Measurements from ENCODE around the gene SMPDL3B.

The SMPDL3B gene

DNA sequence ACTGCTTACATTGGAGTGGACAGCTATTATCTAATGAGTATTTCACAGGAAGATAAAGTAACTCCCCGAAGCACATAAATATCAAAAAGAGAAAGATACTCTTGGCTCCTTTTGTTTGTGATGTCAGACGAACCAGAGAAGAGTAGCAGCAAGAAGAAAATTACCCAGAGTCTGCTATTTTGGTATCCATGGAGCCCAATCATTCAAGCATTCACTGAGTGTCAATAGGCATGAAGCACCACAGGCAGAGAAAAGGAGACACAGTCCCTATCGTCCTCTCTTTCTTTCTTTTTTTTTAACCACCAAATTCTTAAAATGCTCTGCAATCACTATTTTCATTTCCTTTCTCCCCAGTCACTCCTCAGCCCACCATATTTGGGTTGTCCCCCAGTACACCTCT lies 40.3 kb upstream of the SMPDL3B start:
- Histone ChIP-seq H3K9ac (ENCODE audit: low read length) (no peak overlapping the region), H2BK120ac (ENCODE audit: insufficient read depth, low read length, poor library complexity) (no peak overlapping the region), H3K4me3 (ENCODE audit: low read depth, low read length) (no peak overlapping the region), H3K4ac (ENCODE audit: low read depth, low read length) (no peak overlapping the region), H3K9me3 (ENCODE audit: insufficient read depth, low read depth, low read length) (no peaks in the 10 kb centered on the region), H3K36me3 (ENCODE audit: control insufficient read depth in 1 of 2, insufficient read depth in 2 of 2, low read length in 2 of 2) (peaks cover 23 to 40% of the 10 kb centered on the region in 2 experiments), H3K14ac (ENCODE audit: low read length) (no peak overlapping the region), H4K12ac (ENCODE audit: low read depth, low read length) (no peak overlapping the region), H3K23ac (ENCODE audit: low read length) (no peak overlapping the region), H3K79me1 (ENCODE audit: low read length) (no peaks in the 10 kb centered on the region), H3K4me2 (ENCODE audit: low read length) (no peak overlapping the region), H2BK5ac (ENCODE audit: low read depth, low read length, poor library complexity) (no peak overlapping the region), H2BK12ac (ENCODE audit: low read length) (no peak overlapping the region), H3K4me1 (ENCODE audit: control insufficient read depth in 1 of 2, insufficient read depth in 2 of 2, low read length in 2 of 2) (no peaks in the 10 kb centered on the region), H2AK5ac (ENCODE audit: low read length) (no peak overlapping the region), H3K18ac (ENCODE audit: low read length) (no peak overlapping the region), H4K91ac (ENCODE audit: low read depth, low read length) (no peak overlapping the region), H4K8ac (ENCODE audit: low read depth, low read length) (no peak overlapping the region), H2AFZ (ENCODE audit: insufficient read depth, low read length, poor library complexity) (no peak overlapping the region), H3K79me2 (ENCODE audit: control insufficient read depth, insufficient read depth, low read length, poor library complexity) (no peaks in the 10 kb centered on the region), H3K27me3 (ENCODE audit: insufficient read depth, low read length) (no peaks in the 10 kb centered on the region), H3K27ac (ENCODE audit: low read depth, low read length) (no peak overlapping the region)
- WGBS (ENCODE audit: extremely low coverage, insufficient coverage, insufficient read length): no CpG with 5 or more reads among the region's 3 CpGs
- DNase-seq: no peak

DNA sequence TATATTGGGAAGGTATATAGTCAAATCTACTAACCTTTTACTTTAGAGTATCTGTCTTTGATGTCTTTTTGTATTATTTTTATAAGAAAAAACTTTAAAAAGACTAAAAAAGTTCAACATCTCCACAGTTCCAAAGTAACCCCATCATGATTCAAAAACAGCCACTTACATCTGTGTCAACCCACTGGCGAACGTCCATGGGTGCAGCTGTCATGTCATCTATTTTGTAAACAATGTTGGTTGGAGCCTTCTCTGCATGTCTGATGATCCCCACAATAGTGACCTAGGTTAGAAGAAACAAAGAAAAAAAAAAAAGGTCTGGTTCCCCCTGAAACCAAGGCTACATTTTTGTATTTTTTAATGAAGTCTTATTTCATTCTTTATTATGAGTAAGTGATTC lies 28.0 kb upstream of the SMPDL3B start:
- Histone ChIP-seq H3K4ac (ENCODE audit: low read depth, low read length) (no peak overlapping the region), H3K9me3 (ENCODE audit: insufficient read depth, low read depth, low read length) (no peaks in the 10 kb centered on the region), H3K9ac (ENCODE audit: low read length) (no peak overlapping the region), H2BK5ac (ENCODE audit: low read depth, low read length, poor library complexity) (no peak overlapping the region), H2BK12ac (ENCODE audit: low read length) (no peak overlapping the region), H4K8ac (ENCODE audit: low read depth, low read length) (no peak overlapping the region), H3K27ac (ENCODE audit: low read depth, low read length) (no peak overlapping the region), H3K79me1 (ENCODE audit: low read length) (no peaks in the 10 kb centered on the region), H3K79me2 (ENCODE audit: control insufficient read depth, insufficient read depth, low read length, poor library complexity) (no peaks in the 10 kb centered on the region), H3K14ac (ENCODE audit: low read length) (no peak overlapping the region), H3K4me2 (ENCODE audit: low read length) (no peak overlapping the region), H2BK120ac (ENCODE audit: insufficient read depth, low read length, poor library complexity) (no peak overlapping the region), H4K12ac (ENCODE audit: low read depth, low read length) (no peak overlapping the region), H3K4me3 (ENCODE audit: low read depth, low read length) (no peak overlapping the region), H4K91ac (ENCODE audit: low read depth, low read length) (no peak overlapping the region), H3K27me3 (ENCODE audit: insufficient read depth, low read length) (no peaks in the 10 kb centered on the region), H2AFZ (ENCODE audit: insufficient read depth, low read length, poor library complexity) (no peak overlapping the region), H3K4me1 (ENCODE audit: control insufficient read depth in 1 of 2, insufficient read depth in 2 of 2, low read length in 2 of 2) (no peaks in the 10 kb centered on the region), H3K23ac (ENCODE audit: low read length) (no peak overlapping the region), H2AK5ac (ENCODE audit: low read length) (no peak overlapping the region), H3K36me3 (ENCODE audit: control insufficient read depth in 1 of 2, insufficient read depth in 2 of 2, low read length in 2 of 2) (peaks cover 23 to 32% of the 10 kb centered on the region in 2 experiments), H3K18ac (ENCODE audit: low read length) (no peak overlapping the region)
- no peak for DNase-seq
- WGBS (ENCODE audit: extremely low coverage, insufficient coverage, insufficient read length): no CpG with 5 or more reads among the region's 2 CpGs

DNA sequence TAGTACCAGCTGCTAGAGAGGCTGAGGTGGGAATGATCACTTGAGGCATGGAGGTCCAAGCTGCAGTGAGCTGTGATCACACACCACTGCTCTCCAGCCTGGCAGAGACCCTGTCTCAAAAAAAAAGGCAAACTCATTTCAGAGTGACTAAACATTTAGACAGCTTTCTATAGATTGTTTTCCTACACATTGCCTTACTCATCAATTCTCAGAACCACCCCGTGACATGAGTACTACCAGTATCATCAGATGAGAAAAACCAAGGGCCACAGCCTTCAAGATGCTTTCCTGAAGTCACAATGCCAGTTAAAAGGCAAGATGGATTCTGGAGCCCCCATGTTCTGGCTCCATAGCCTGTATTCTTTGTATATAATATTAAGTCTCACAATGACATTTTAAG lies 22.4 kb upstream of the SMPDL3B start:
- no peak overlapping the region for H2AFZ ChIP-seq (ENCODE audit: insufficient read depth, low read length, poor library complexity)
- H3K18ac ChIP-seq (ENCODE audit: low read length): no peak overlapping the region
- H3K4ac ChIP-seq (ENCODE audit: low read depth, low read length): no peak overlapping the region
- no peak overlapping the region for H3K23ac ChIP-seq (ENCODE audit: low read length)
- peaks cover 5% of the 10 kb centered on the region for H3K9me3 ChIP-seq (ENCODE audit: insufficient read depth, low read depth, low read length)
- no peak overlapping the region for H3K4me3 ChIP-seq (ENCODE audit: low read depth, low read length)
- no peak overlapping the region for H4K12ac ChIP-seq (ENCODE audit: low read depth, low read length)
- H3K4me1 ChIP-seq (ENCODE audit: control insufficient read depth in 1 of 2, insufficient read depth in 2 of 2, low read length in 2 of 2): peaks cover 0 to 3% of the 10 kb centered on the region in 2 experiments
- no peak overlapping the region for H4K8ac ChIP-seq (ENCODE audit: low read depth, low read length)
- H3K79me1 ChIP-seq (ENCODE audit: low read length): no peaks in the 10 kb centered on the region
- H3K4me2 ChIP-seq (ENCODE audit: low read length): no peak overlapping the region
- H2BK120ac ChIP-seq (ENCODE audit: insufficient read depth, low read length, poor library complexity): no peak overlapping the region
- no peak overlapping the region for H3K14ac ChIP-seq (ENCODE audit: low read length)
- H3K27me3 ChIP-seq (ENCODE audit: insufficient read depth, low read length): no peaks in the 10 kb centered on the region
- WGBS (ENCODE audit: extremely low coverage, insufficient coverage, insufficient read length): no CpG with 5 or more reads among the region's 1 CpG
- DNase-seq: no peak
- no peak overlapping the region for H3K9ac ChIP-seq (ENCODE audit: low read length)
- H2AK5ac ChIP-seq (ENCODE audit: low read length): no peak overlapping the region
- H2BK5ac ChIP-seq (ENCODE audit: low read depth, low read length, poor library complexity): no peak overlapping the region
- no peak overlapping the region for H3K27ac ChIP-seq (ENCODE audit: low read depth, low read length)
- no peak overlapping the region for H4K91ac ChIP-seq (ENCODE audit: low read depth, low read length)
- no peak overlapping the region for H2BK12ac ChIP-seq (ENCODE audit: low read length)
- H3K36me3 ChIP-seq (ENCODE audit: control insufficient read depth in 1 of 2, insufficient read depth in 2 of 2, low read length in 2 of 2): peaks cover 5 to 13% of the 10 kb centered on the region in 2 experiments
- peaks cover 3% of the 10 kb centered on the region for H3K79me2 ChIP-seq (ENCODE audit: control insufficient read depth, insufficient read depth, low read length, poor library complexity)

DNA sequence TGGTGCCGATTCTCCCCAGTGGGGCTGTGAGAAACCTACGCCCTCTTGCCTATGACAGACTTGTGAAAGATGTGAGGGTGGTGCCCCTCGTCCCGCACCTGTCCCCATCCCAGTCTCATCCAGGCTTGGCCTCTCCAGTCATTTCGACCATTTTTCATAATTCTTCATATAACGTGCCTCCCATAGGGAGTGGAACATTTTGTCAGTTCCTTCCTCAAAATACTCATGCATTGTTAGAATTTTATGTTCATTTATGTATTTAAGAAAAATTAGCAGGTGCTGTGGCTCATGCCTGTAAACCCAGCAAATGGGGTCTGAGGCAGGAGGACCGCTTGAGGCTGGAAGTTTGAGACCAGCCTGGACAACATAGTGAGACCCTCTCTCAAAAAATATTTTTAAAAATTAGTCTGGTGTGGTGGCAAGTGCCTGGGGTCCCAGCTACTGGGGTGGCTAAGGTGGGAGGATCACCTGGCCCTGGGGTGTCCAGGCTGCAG lies 19.7 kb upstream of the SMPDL3B start:
- no peak for DNase-seq
- Histone ChIP-seq H3K4me2 (ENCODE audit: low read length) (peak overlapping the region; percentile 61), H2AFZ (ENCODE audit: insufficient read depth, low read length, poor library complexity) (peak overlapping the region; percentile 56), H3K14ac (ENCODE audit: low read length) (peak overlapping the region; percentile 35), H2BK5ac (ENCODE audit: low read depth, low read length, poor library complexity) (no peak overlapping the region), H2BK12ac (ENCODE audit: low read length) (peak overlapping the region; percentile 20), H4K8ac (ENCODE audit: low read depth, low read length) (peak overlapping the region; percentile 96), H4K12ac (ENCODE audit: low read depth, low read length) (no peak overlapping the region), H3K4me3 (ENCODE audit: low read depth, low read length) (peak overlapping the region; percentile 42), H3K18ac (ENCODE audit: low read length) (peak overlapping the region; percentile 59), H3K4ac (ENCODE audit: low read depth, low read length) (no peak overlapping the region), H3K23ac (ENCODE audit: low read length) (no peak overlapping the region), H3K9ac (ENCODE audit: low read length) (no peak overlapping the region), H3K27ac (ENCODE audit: low read depth, low read length) (no peak overlapping the region), H4K91ac (ENCODE audit: low read depth, low read length) (peak overlapping the region; percentile 72), H3K27me3 (ENCODE audit: insufficient read depth, low read length) (no peaks in the 10 kb centered on the region), H2AK5ac (ENCODE audit: low read length) (no peak overlapping the region), H3K4me1 (ENCODE audit: control insufficient read depth in 1 of 2, insufficient read depth in 2 of 2, low read length in 2 of 2) (peaks cover 0 to 3% of the 10 kb centered on the region in 2 experiments), H2BK120ac (ENCODE audit: insufficient read depth, low read length, poor library complexity) (no peak overlapping the region), H3K79me1 (ENCODE audit: low read length) (no peaks in the 10 kb centered on the region), H3K36me3 (ENCODE audit: control insufficient read depth in 1 of 2, insufficient read depth in 2 of 2, low read length in 2 of 2) (peaks cover 3% of the 10 kb centered on the region in 2 experiments), H3K79me2 (ENCODE audit: control insufficient read depth, insufficient read depth, low read length, poor library complexity) (peaks cover 3% of the 10 kb centered on the region), H3K9me3 (ENCODE audit: insufficient read depth, low read depth, low read length) (peaks cover 5% of the 10 kb centered on the region)
- no CpG with 5 or more reads among the region's 7 CpGs for whole genome bisulfite sequencing (ENCODE audit: extremely low coverage, insufficient coverage, insufficient read length)
